ENCODE data around the gene ZNF10. TPM values are rescaled to one million over a fixed set of nuclear protein-coding genes. Genes with fewer than 3 reads are reported as not detected.

ZNF10 gene
- total and polyA plus RNA-seq, 2 donors from 2014 or later: 4.6 to 15.1 TPM

- FAIRE-seq (no peak), DNase-seq (no peak)
- no peaks in the 10 kb centered on the region for H3K27me3 ChIP-seq (ENCODE audit: control insufficient read depth, insufficient read depth, low read length)
- H3K9me3 ChIP-seq (ENCODE audit: control insufficient read depth in 2 of 3, insufficient read depth in 1 of 3, low read length in 3 of 3): peaks cover 0 to 39% (median 7%) of the 10 kb centered on the region in 3 donors
- no peak for TF ChIP-seq CTCF (IDR thresholded peaks at IDR 0.05; ENCODE audit: borderline replicate concordance, extremely low read depth, insufficient read depth)
- no peak overlapping the region for H3K27ac ChIP-seq (ENCODE audit: low read depth in 2 of 2, low read length in 2 of 2)
- intact Hi-C loops (cut with DNase I): no loop called here
- no peak overlapping the region for H3K9ac ChIP-seq (ENCODE audit: low read length in 3 of 3)
- no peak overlapping the region for H3K4me3 ChIP-seq (ENCODE audit: low read length in 3 of 3)
- no peaks in the 10 kb centered on the region for H3K4me1 ChIP-seq (ENCODE audit: control insufficient read depth in 2 of 3, insufficient read depth in 2 of 3, low read depth in 1 of 3, low read length in 3 of 3)
- no peaks in the 10 kb centered on the region for H3K36me3 ChIP-seq (ENCODE audit: control insufficient read depth in 2 of 3, insufficient read depth in 3 of 3, low read length in 3 of 3)
Measured at GRCh38 chr12:133172491-133172890, 42.1 kb downstream of the ZNF10 start.

- H3K4me1 ChIP-seq (ENCODE audit: control insufficient read depth in 2 of 3, insufficient read depth in 2 of 3, low read depth in 1 of 3, low read length in 3 of 3): no peaks in the 10 kb centered on the region
- TF ChIP-seq CTCF (IDR thresholded peaks at IDR 0.05; ENCODE audit: borderline replicate concordance, extremely low read depth, insufficient read depth): no peak
- intact Hi-C loops (cut with DNase I): no loop called here
- no peak overlapping the region for H3K27ac ChIP-seq (ENCODE audit: low read depth in 2 of 2, low read length in 2 of 2)
- no peaks in the 10 kb centered on the region for H3K36me3 ChIP-seq (ENCODE audit: control insufficient read depth in 2 of 3, insufficient read depth in 3 of 3, low read length in 3 of 3)
- FAIRE-seq: no peak
- no peak overlapping the region for H3K4me3 ChIP-seq (ENCODE audit: low read length in 3 of 3)
- H3K27me3 ChIP-seq (ENCODE audit: control insufficient read depth, insufficient read depth, low read length): no peaks in the 10 kb centered on the region
- H3K9me3 ChIP-seq (ENCODE audit: control insufficient read depth in 2 of 3, insufficient read depth in 1 of 3, low read length in 3 of 3): peaks cover 0 to 30% (median 3%) of the 10 kb centered on the region in 3 donors
- no peak for DNase-seq
- H3K9ac ChIP-seq (ENCODE audit: low read length in 3 of 3): no peak overlapping the region
Measured at GRCh38 chr12:133174901-133175300, 44.5 kb downstream of the ZNF10 start.

DNA sequence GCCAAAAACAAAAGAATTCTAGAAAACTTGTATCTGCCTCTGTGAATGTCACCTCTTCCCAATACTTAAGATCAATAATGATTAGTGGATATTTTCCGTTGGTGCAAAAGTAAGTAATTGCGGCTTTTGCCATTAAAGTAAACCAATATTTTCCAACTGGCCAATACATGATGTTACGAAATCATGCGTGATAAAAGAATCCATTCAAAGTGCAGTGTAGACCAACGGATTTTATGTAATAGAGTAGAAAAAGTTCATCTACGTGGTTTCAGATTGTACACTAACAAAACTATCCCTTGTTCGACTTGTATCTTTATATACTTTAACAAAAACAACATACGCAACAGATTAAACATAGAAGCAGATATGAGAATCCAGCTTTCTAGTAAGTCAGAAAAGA is 50.2 kb downstream of the ZNF10 start:
- H3K4me1 ChIP-seq (ENCODE audit: control insufficient read depth in 2 of 3, insufficient read depth in 2 of 3, low read depth in 1 of 3, low read length in 3 of 3): peaks cover 0 to 6% (median 2%) of the 10 kb centered on the region in 3 donors
- H3K9me3 ChIP-seq (ENCODE audit: control insufficient read depth in 2 of 3, insufficient read depth in 1 of 3, low read length in 3 of 3): peaks cover under 1 to 21% (median 2%) of the 10 kb centered on the region in 3 donors
- no peak for DNase-seq
- no peak overlapping the region for H3K9ac ChIP-seq (ENCODE audit: low read length in 3 of 3)
- no peak overlapping the region for H3K27ac ChIP-seq (ENCODE audit: low read depth in 2 of 2, low read length in 2 of 2)
- H3K27me3 ChIP-seq (ENCODE audit: control insufficient read depth, insufficient read depth, low read length): no peaks in the 10 kb centered on the region
- H3K36me3 ChIP-seq (ENCODE audit: control insufficient read depth in 2 of 3, insufficient read depth in 3 of 3, low read length in 3 of 3): peaks cover 2 to 10% (median 9%) of the 10 kb centered on the region in 3 donors
- H3K4me3 ChIP-seq (ENCODE audit: low read length in 3 of 3): peak overlapping the region in 2 of 3 donors; percentile 36 to 100
- TF ChIP-seq CTCF (IDR thresholded peaks at IDR 0.05; ENCODE audit: borderline replicate concordance, extremely low read depth, insufficient read depth): no peak
- intact Hi-C loops (cut with DNase I): no loop called here
- no peak for FAIRE-seq
